Measurements from ENCODE around the gene CELA2B. TPM values are rescaled to one million over a fixed set of nuclear protein-coding genes. Genes with fewer than 3 reads are reported as not detected.

Gene CELA2B
- total and polyA plus RNA-seq, 9 of the 15 experiments (the other 6 are each of a cell fraction or from before 2014, with no cell fraction given), result 0.25 to 2.1 (median 0.38) TPM; not detected in 5

GRCh38 chr1:15515022-15515663 is 39.2 kb downstream of the CELA2B start (continued):
- TF ChIP-seq MEIS2 (IDR thresholded peaks at IDR 0.05; ENCODE audit: partially characterized antibody) (peak; percentile 50), GMEB1 (CRISPR knock-in tag; IDR thresholded peaks at IDR 0.05) (no peak), JUND (IDR thresholded peaks at IDR 0.05; ENCODE audit: borderline replicate concordance, low read depth, low read length) (peak; percentile 83), JUND (tag; IDR thresholded peaks at IDR 0.05; ENCODE audit: borderline replicate concordance, low read depth, low read length) (peak; percentile 82; the same call in 2 of the 3 replicates), ZNF121 (CRISPR knock-in tag; conservative IDR thresholded peaks at IDR 0.05) (no peak), TEAD1 (CRISPR knock-in tag; IDR thresholded peaks at IDR 0.05) (no peak), ZBTB33 (CRISPR knock-in tag; IDR thresholded peaks at IDR 0.05) (no peak), ZMIZ1 (IDR thresholded peaks at IDR 0.05; ENCODE audit: low read depth in 2 of 2, low read length in 2 of 2) (no peak), DPF2 (IDR thresholded peaks at IDR 0.05) (0 out of 2 replicates have a peak, but pooled peaks have one; percentile 20), CHD1 (IDR thresholded peaks at IDR 0.05; ENCODE audit: low read length) (no peak), L3MBTL2 (IDR thresholded peaks at IDR 0.05) (no peak), ZNF639 (CRISPR knock-in tag; conservative IDR thresholded peaks at IDR 0.05 in 1 of 2, IDR thresholded peaks at IDR 0.05 in 1 of 2) (0 out of 4 replicates have a peak, but pooled peaks of 1 of the 2 experiments have one; percentile 40)
